GM12878 (cell line): ENCODE data around the gene RAB2B. TPM values are rescaled to one million over a fixed set of nuclear protein-coding genes. Genes with fewer than 3 reads are reported as not detected.
A peak's percentile ranks its signal among the peaks of the same experiment; 100 is the strongest.

Experiments used
- CREM ChIP-seq: IDR thresholded peaks from 2 replicates; pipeline ENCODE4 v1.6.1; 2014; ENCODE audit warnings: antibody characterized with exemption, low read depth
- CTCF ChIP-seq, 3 experiments: IDR thresholded peaks in 2 of 3; conservative IDR thresholded peaks in 1 of 3; 2 replicates each; pipeline ENCODE4 v1.5.1; 2011; ENCODE audit warnings: low read depth in 3 of 3, low read length in 3 of 3, mild to moderate bottlenecking in 3 of 3, control low read depth in 2 of 3, moderate library complexity in 2 of 3, inconsistent platforms in 1 of 3, mixed read lengths in 1 of 3; ENCODE audit not compliant: control insufficient read depth in 2 of 3, insufficient read depth in 1 of 3; ENCODE audit errors: extremely low read depth in 1 of 3
- FOS ChIP-seq: IDR thresholded peaks from 3 replicates; pipeline ENCODE4 v1.6.1; 2011; ENCODE audit warnings: borderline replicate concordance; ENCODE audit not compliant: insufficient read length; ENCODE audit errors: extremely low read depth
- IKZF1 ChIP-seq: fragments of 450-650 bp; conservative IDR thresholded peaks from 2 replicates; pipeline ENCODE4 v1.6.1; 2017; ENCODE audit warnings: antibody characterized with exemption, mild to moderate bottlenecking
- KDM1A ChIP-seq: fragments of 200-600 bp; sonication (generic); IDR thresholded peaks from 2 replicates; pipeline ENCODE4 v1.6.1; 2016; ENCODE audit warnings: borderline replicate concordance
- MTA3 ChIP-seq: IDR thresholded peaks from 2 replicates; pipeline ENCODE4 v1.6.1; 2012; ENCODE audit warnings: low read length, inconsistent platforms, borderline replicate concordance
- PAX5 ChIP-seq: IDR thresholded peaks from 2 replicates; pipeline ENCODE4 v1.6.1; 2011; ENCODE audit warnings: low read depth, low read length, borderline replicate concordance
- PML ChIP-seq: IDR thresholded peaks from 2 replicates; pipeline ENCODE4 v1.6.1; 2012; ENCODE audit warnings: low read length, inconsistent platforms
- POLR2A ChIP-seq: IDR thresholded peaks from 2 replicates; pipeline ENCODE4 v1.6.1; 2011; ENCODE audit warnings: low read depth, mild to moderate bottlenecking, low read length
- RCOR1 ChIP-seq: conservative IDR thresholded peaks from 2 replicates; pipeline ENCODE4 v1.6.1; 2012; ENCODE audit warnings: low read depth, low read length, improper control_type of control experiment
- RELA ChIP-seq: fragments of 450-650 bp; IDR thresholded peaks from 2 replicates; pipeline ENCODE4 v1.8.0; 2014; ENCODE audit warnings: borderline replicate concordance; ENCODE audit not compliant: partially characterized antibody
- SP1 ChIP-seq: IDR thresholded peaks from one replicate; pipeline ENCODE4 v1.6.1; 2011; ENCODE audit warnings: low read depth, low read length
- STAT1 ChIP-seq: fragments of 450-650 bp; conservative IDR thresholded peaks from 2 replicates; pipeline ENCODE4 v1.6.1; 2014; ENCODE audit warnings: antibody characterized with exemption, mild to moderate bottlenecking
- SUPT20H ChIP-seq: IDR thresholded peaks from 2 replicates; pipeline ENCODE4 v1.6.1; 2011; ENCODE audit warnings: low read depth, mild to moderate bottlenecking, low read length, moderate library complexity, borderline replicate concordance; ENCODE audit not compliant: control insufficient read depth
- TCF12 ChIP-seq: IDR thresholded peaks from 2 replicates; pipeline ENCODE4 v1.6.1; 2011; ENCODE audit warnings: low read depth, mild to moderate bottlenecking, low read length
- ZSCAN29 ChIP-seq: fragments of 450-650 bp; IDR thresholded peaks from 2 replicates; pipeline ENCODE4 v1.6.1; 2017; ENCODE audit warnings: mild to moderate bottlenecking, moderate library complexity
- polyA plus RNA-seq, 11 experiments: library from polyadenylated mRNA; depleted of rRNA in 4 of 11; unstranded in 6 of 11; stranded (reverse) in 5 of 11; fragments of >200 nt; fragmentation: Nextera tagmentation in 4 of 11; fragmentation: Illumina TruSeq in 1 of 11; extraction: Ambion mirVana in 4 of 11; extraction: Trizol in 1 of 11; gene quantifications; 1 replicate in 1 of 11; 2 replicates in 10 of 11; pipeline versions ENCODE4 v1.2.1 to v1.2.3, GENCODE V29; 2011 to 2016; ENCODE audit warnings: inconsistent platforms in 2 of 11, missing spikeins in 2 of 11, low read depth in 1 of 11
- total RNA-seq, 4 experiments: library from RNA; depleted of rRNA in 3 of 4; stranded (reverse); fragments of >200 nt in 3 of 4; fragmentation: Illumina TruSeq in 1 of 4; extraction: Trizol in 1 of 4; gene quantifications; 2 replicates each; pipeline versions ENCODE4 v1.2.1 to v1.2.3, GENCODE V29; 2013 to 2021
- TF ChIP-seq, protein P1 (sequence below): fragments of 450-650 bp; formaldehyde crosslinking; IDR thresholded peaks from 2 replicates; pipeline ENCODE4 v1.4.0; 2022; ENCODE audit warnings: mild to moderate bottlenecking, moderate library complexity
- TF ChIP-seq, protein P2 (sequence below): fragments of 450-650 bp; IDR thresholded peaks from 2 replicates; pipeline ENCODE4 v1.6.1; 2016; ENCODE audit warnings: mild to moderate bottlenecking
- TF ChIP-seq, protein P3 (sequence below): fragments of 450-650 bp; IDR thresholded peaks from 2 replicates; pipeline ENCODE4 v1.6.1; 2017; ENCODE audit warnings: mild to moderate bottlenecking, moderate library complexity

Gene RAB2B
- total and polyA plus RNA-seq, 10 of the 15 experiments (the other 5 are each of a cell fraction or from before 2014, with no cell fraction given): 5.6 to 45.1 (median 12.5) TPM

- TF ChIP-seq SUPT20H (no peak), SP1 (peak; percentile 60), STAT1 (no peak), TCF12 (no peak), MTA3 (no peak), KDM1A (no peak), RCOR1 (no peak), POLR2A (peak; percentile 91), FOS (no peak), CREM (peak; percentile 96), PAX5 (no peak; the same call in 1 of the 2 replicates), IKZF1 (peak; percentile 66), RELA (peak; percentile 50), ZSCAN29 (no peak), PML (peak; percentile 71), CTCF (IDR thresholded peaks at IDR 0.05 in 2 of 3, conservative IDR thresholded peaks at IDR 0.05 in 1 of 3; ENCODE audit: control insufficient read depth in 2 of 3, extremely low read depth in 1 of 3, insufficient read depth in 1 of 3, low read depth in 3 of 3, low read length in 3 of 3) (peak; percentile 98 to 99 (median 99))
- TF ChIP-seq, protein P1, sequence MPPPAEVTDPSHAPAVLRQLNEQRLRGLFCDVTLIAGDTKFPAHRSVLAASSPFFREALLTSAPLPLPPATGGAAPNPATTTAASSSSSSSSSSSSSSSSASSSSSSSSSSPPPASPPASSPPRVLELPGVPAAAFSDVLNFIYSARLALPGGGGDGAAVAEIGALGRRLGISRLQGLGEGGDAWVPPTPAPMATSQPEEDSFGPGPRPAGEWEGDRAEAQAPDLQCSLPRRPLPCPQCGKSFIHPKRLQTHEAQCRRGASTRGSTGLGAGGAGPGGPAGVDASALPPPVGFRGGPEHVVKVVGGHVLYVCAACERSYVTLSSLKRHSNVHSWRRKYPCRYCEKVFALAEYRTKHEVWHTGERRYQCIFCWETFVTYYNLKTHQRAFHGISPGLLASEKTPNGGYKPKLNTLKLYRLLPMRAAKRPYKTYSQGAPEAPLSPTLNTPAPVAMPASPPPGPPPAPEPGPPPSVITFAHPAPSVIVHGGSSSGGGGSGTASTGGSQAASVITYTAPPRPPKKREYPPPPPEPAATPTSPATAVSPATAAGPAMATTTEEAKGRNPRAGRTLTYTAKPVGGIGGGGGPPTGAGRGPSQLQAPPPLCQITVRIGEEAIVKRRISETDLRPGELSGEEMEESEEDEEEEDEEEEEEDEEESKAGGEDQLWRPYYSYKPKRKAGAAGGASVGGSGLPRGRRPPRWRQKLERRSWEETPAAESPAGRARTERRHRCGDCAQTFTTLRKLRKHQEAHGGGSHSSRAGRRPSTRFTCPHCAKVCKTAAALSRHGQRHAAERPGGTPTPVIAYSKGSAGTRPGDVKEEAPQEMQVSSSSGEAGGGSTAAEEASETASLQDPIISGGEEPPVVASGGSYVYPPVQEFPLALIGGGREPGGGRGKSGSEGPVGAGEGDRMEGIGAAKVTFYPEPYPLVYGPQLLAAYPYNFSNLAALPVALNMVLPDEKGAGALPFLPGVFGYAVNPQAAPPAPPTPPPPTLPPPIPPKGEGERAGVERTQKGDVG: no peak
- TF ChIP-seq, protein P2, sequence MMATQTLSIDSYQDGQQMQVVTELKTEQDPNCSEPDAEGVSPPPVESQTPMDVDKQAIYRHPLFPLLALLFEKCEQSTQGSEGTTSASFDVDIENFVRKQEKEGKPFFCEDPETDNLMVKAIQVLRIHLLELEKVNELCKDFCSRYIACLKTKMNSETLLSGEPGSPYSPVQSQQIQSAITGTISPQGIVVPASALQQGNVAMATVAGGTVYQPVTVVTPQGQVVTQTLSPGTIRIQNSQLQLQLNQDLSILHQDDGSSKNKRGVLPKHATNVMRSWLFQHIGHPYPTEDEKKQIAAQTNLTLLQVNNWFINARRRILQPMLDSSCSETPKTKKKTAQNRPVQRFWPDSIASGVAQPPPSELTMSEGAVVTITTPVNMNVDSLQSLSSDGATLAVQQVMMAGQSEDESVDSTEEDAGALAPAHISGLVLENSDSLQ: 0 out of 2 replicates have a peak, but pooled peaks have one; percentile 28
- TF ChIP-seq, protein P3, sequence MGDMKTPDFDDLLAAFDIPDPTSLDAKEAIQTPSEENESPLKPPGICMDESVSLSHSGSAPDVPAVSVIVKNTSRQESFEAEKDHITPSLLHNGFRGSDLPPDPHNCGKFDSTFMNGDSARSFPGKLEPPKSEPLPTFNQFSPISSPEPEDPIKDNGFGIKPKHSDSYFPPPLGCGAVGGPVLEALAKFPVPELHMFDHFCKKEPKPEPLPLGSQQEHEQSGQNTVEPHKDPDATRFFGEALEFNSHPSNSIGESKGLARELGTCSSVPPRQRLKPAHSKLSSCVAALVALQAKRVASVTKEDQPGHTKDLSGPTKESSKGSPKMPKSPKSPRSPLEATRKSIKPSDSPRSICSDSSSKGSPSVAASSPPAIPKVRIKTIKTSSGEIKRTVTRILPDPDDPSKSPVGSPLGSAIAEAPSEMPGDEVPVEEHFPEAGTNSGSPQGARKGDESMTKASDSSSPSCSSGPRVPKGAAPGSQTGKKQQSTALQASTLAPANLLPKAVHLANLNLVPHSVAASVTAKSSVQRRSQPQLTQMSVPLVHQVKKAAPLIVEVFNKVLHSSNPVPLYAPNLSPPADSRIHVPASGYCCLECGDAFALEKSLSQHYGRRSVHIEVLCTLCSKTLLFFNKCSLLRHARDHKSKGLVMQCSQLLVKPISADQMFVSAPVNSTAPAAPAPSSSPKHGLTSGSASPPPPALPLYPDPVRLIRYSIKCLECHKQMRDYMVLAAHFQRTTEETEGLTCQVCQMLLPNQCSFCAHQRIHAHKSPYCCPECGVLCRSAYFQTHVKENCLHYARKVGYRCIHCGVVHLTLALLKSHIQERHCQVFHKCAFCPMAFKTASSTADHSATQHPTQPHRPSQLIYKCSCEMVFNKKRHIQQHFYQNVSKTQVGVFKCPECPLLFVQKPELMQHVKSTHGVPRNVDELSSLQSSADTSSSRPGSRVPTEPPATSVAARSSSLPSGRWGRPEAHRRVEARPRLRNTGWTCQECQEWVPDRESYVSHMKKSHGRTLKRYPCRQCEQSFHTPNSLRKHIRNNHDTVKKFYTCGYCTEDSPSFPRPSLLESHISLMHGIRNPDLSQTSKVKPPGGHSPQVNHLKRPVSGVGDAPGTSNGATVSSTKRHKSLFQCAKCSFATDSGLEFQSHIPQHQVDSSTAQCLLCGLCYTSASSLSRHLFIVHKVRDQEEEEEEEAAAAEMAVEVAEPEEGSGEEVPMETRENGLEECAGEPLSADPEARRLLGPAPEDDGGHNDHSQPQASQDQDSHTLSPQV: no peak; the same call in 1 of the 2 replicates
Observed at GRCh38 chr14:21476925-21477681, at the start of gene RAB2B, which contains the start of gene TOX4 (continued).
